RWPE2 (cell line): Measurements from ENCODE around the gene MRE11.

ENCODE experiments used
- ATAC-seq: fragments of 200-7000 bp; cut with Tn5 transposase; 3 replicates; pipeline ENCODE4 v1.9.1; 2021; ENCODE audit warnings: low read depth
- DNase-seq: peaks from one replicate; pipeline ENCODE4 v3.0.0-alpha.2; 2020; ENCODE audit warnings: low spot score
- H3K27ac ChIP-seq: fragments of 450-650 bp; 2 replicates; pipeline ENCODE4 v1.5.1; 2017; ENCODE audit warnings: mild to moderate bottlenecking; ENCODE audit not compliant: poor library complexity, severe bottlenecking
- H3K27me3 ChIP-seq: fragments of 250-450 bp; sonication (Bioruptor Pico); 2 replicates; pipeline ENCODE4 v1.5.1; 2021; ENCODE audit warnings: mild to moderate bottlenecking, moderate library complexity; ENCODE audit not compliant: insufficient read depth, poor library complexity, severe bottlenecking
- H3K36me3 ChIP-seq: fragments of 250-450 bp; sonication (Bioruptor Pico); 2 replicates; pipeline ENCODE4 v1.5.1; 2020; ENCODE audit warnings: low read depth, mild to moderate bottlenecking, moderate library complexity
- H3K4me1 ChIP-seq: fragments of 250-450 bp; sonication (Bioruptor Pico); 2 replicates; pipeline ENCODE4 v1.5.1; 2021; ENCODE audit warnings: mild to moderate bottlenecking, moderate library complexity; ENCODE audit not compliant: insufficient read depth, poor library complexity, severe bottlenecking
- H3K4me3 ChIP-seq: fragments of 250-450 bp; sonication (Bioruptor Pico); 2 replicates; pipeline ENCODE4 v1.5.1; 2021; ENCODE audit warnings: mild to moderate bottlenecking, moderate library complexity; ENCODE audit not compliant: severe bottlenecking
- H3K9me3 ChIP-seq: fragments of 250-450 bp; sonication (Bioruptor Pico); 2 replicates; pipeline ENCODE4 v1.5.1; 2021; ENCODE audit warnings: mild to moderate bottlenecking, moderate library complexity; ENCODE audit not compliant: severe bottlenecking
- TF ChIP-seq, protein P1 (sequence below): fragments of 450-650 bp; IDR thresholded peaks from one replicate; pipeline ENCODE4 v1.5.1; 2017; ENCODE audit warnings: mild to moderate bottlenecking, moderate library complexity; ENCODE audit not compliant: poor library complexity, severe bottlenecking

The MRE11 gene

GRCh38 chr11:94424011-94424410 lies 69.6 kb downstream of the MRE11 start:
- H3K27ac ChIP-seq = no peak overlapping the region
- H3K9me3 ChIP-seq = no peaks in the 10 kb centered on the region
- no peak for DNase-seq
- H3K4me3 ChIP-seq = no peak overlapping the region
- ATAC-seq = no peak
- peaks cover 4% of the 10 kb centered on the region for H3K4me1 ChIP-seq
- no peaks in the 10 kb centered on the region for H3K27me3 ChIP-seq
- peaks cover 36% of the 10 kb centered on the region for H3K36me3 ChIP-seq
- TF ChIP-seq, protein P1, sequence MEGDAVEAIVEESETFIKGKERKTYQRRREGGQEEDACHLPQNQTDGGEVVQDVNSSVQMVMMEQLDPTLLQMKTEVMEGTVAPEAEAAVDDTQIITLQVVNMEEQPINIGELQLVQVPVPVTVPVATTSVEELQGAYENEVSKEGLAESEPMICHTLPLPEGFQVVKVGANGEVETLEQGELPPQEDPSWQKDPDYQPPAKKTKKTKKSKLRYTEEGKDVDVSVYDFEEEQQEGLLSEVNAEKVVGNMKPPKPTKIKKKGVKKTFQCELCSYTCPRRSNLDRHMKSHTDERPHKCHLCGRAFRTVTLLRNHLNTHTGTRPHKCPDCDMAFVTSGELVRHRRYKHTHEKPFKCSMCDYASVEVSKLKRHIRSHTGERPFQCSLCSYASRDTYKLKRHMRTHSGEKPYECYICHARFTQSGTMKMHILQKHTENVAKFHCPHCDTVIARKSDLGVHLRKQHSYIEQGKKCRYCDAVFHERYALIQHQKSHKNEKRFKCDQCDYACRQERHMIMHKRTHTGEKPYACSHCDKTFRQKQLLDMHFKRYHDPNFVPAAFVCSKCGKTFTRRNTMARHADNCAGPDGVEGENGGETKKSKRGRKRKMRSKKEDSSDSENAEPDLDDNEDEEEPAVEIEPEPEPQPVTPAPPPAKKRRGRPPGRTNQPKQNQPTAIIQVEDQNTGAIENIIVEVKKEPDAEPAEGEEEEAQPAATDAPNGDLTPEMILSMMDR = no peak

- TF ChIP-seq, protein P1 = no peak
- Histone ChIP-seq H3K27ac (no peak overlapping the region), H3K4me1 (peaks cover 4% of the 10 kb centered on the region), H3K9me3 (no peaks in the 10 kb centered on the region), H3K36me3 (peaks cover 36% of the 10 kb centered on the region), H3K27me3 (no peaks in the 10 kb centered on the region), H3K4me3 (no peak overlapping the region)
- DNase-seq = no peak
- no peak for ATAC-seq
These were observed 70.1 kb downstream of the MRE11 start for GRCh38 chr11:94423507-94423906.

- H3K27me3 ChIP-seq = no peaks in the 10 kb centered on the region
- no peak overlapping the region for H3K27ac ChIP-seq
- H3K4me1 ChIP-seq = no peaks in the 10 kb centered on the region
- no peak overlapping the region for H3K4me3 ChIP-seq
- TF ChIP-seq, protein P1 = no peak
- no peak for DNase-seq
- ATAC-seq = no peak
- peaks cover 31% of the 10 kb centered on the region for H3K36me3 ChIP-seq
- no peaks in the 10 kb centered on the region for H3K9me3 ChIP-seq
These were observed 75.4 kb downstream of the MRE11 start for GRCh38 chr11:94418123-94418765.

DNA sequence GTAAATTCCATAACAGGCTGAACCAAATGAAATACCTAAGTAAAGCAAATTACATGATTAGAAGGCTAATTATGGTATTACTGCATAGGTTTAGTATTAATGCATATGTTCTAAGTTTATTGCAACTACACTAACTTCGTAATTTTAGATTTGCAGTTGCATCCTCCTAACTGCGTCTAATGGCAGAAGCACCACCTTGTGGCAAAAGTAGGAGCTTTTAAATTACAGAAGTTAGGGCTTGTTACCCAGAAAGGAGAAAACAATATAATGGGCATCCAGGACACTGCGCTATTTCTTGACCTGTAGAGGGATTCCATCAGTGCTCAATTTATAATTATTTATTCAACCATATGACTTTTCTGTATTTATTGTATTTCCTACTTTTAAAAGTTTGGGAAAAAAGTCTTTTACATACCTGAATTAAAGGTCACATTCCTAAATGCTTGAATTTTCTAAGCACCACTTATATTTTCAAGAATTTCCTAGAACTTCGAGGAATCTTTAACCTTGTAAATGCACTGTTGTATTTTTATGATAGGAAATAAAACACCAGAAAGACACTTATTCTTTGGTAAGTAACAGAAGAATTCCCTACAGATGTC lies 76.2 kb downstream of the MRE11 start:
- TF ChIP-seq, protein P1 = peak; percentile 69
- no peak overlapping the region for H3K4me3 ChIP-seq

More for the DNA sequence above, 76.2 kb downstream of the MRE11 start:
- peaks cover 31% of the 10 kb centered on the region for H3K36me3 ChIP-seq
- no peaks in the 10 kb centered on the region for H3K9me3 ChIP-seq
- no peaks in the 10 kb centered on the region for H3K27me3 ChIP-seq
- DNase-seq = no peak
- peak; percentile 40; the same call in 1 of the 3 replicates for ATAC-seq
- no peaks in the 10 kb centered on the region for H3K4me1 ChIP-seq
- no peak overlapping the region for H3K27ac ChIP-seq
